Mucosa of stomach (tissue), 1 donor: ENCODE results near the gene RCE1.

Experiments
- H3K27me3 ChIP-seq: one replicate; pipeline ENCODE4 v1.7.0; 2013; ENCODE audit warnings: mild to moderate bottlenecking, low read length; ENCODE audit not compliant: control insufficient read depth, insufficient read depth
- H3K36me3 ChIP-seq: one replicate; pipeline ENCODE4 v1.7.0; 2013; ENCODE audit warnings: low read length; ENCODE audit not compliant: control insufficient read depth, insufficient read depth
- H3K4me1 ChIP-seq: one replicate; pipeline ENCODE4 v1.7.0; 2013; ENCODE audit warnings: mild to moderate bottlenecking, low read length; ENCODE audit not compliant: control insufficient read depth, insufficient read depth
- H3K4me3 ChIP-seq: one replicate; pipeline ENCODE4 v1.7.0; 2013; ENCODE audit warnings: low read length
- H3K9ac ChIP-seq: one replicate; pipeline ENCODE4 v1.7.0; 2013; ENCODE audit warnings: mild to moderate bottlenecking, low read length, moderate library complexity
- H3K9me3 ChIP-seq: one replicate; pipeline ENCODE4 v1.7.0; 2013; ENCODE audit warnings: mild to moderate bottlenecking, low read length, moderate library complexity; ENCODE audit not compliant: control insufficient read depth
- donor health status: Pancreatic carcinoma.

The RCE1 gene

GRCh38 chr11:66889960-66890359, 46.7 kb downstream of the RCE1 start:
- H3K27me3 ChIP-seq, result no peaks in the 10 kb centered on the region
- no peaks in the 10 kb centered on the region for H3K9me3 ChIP-seq
- H3K4me1 ChIP-seq, result no peaks in the 10 kb centered on the region
- H3K36me3 ChIP-seq, result no peaks in the 10 kb centered on the region
- H3K9ac ChIP-seq, result no peak overlapping the region
- no peak overlapping the region for H3K4me3 ChIP-seq

- H3K4me1 ChIP-seq, result no peaks in the 10 kb centered on the region
- no peaks in the 10 kb centered on the region for H3K36me3 ChIP-seq
- H3K9me3 ChIP-seq, result no peaks in the 10 kb centered on the region
- no peaks in the 10 kb centered on the region for H3K27me3 ChIP-seq
- no peak overlapping the region for H3K4me3 ChIP-seq
- no peak overlapping the region for H3K9ac ChIP-seq
Measured at GRCh38 chr11:66891851-66892660, 48.8 kb downstream of the RCE1 start.

DNA sequence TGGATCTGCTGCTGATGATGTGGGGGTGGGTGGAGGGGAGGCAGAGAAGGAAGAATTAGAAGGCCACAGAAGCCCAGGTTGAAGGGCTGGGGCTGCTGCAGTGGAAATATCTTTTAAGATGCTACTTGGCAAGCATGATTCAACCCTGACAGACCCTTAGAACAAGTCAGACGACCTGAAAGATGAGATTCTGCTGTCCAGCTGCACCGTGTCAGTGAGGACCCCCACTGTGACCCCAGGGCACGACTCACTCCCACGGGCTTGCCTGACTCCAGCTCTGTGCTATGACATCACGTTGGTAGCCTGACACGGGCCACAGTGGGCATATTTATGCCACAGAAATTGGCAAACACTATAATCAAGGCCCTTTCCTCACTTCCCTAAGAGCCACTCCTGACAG, 49.7 kb downstream of the RCE1 start:
- Histone ChIP-seq H3K9ac (no peak overlapping the region), H3K27me3 (no peaks in the 10 kb centered on the region), H3K4me3 (no peak overlapping the region), H3K36me3 (no peaks in the 10 kb centered on the region), H3K4me1 (no peaks in the 10 kb centered on the region), H3K9me3 (no peaks in the 10 kb centered on the region)

- H3K9ac ChIP-seq, result no peak overlapping the region
- H3K9me3 ChIP-seq, result no peaks in the 10 kb centered on the region
- no peaks in the 10 kb centered on the region for H3K4me1 ChIP-seq
- H3K36me3 ChIP-seq, result no peaks in the 10 kb centered on the region
- no peaks in the 10 kb centered on the region for H3K27me3 ChIP-seq
- no peak overlapping the region for H3K4me3 ChIP-seq
Measured at GRCh38 chr11:66894141-66894540, 50.9 kb downstream of the RCE1 start.
